B cell (primary cell): ENCODE results near the gene OR1E1.

Experiments
- EZH2 ChIP-seq: IDR thresholded peaks from 2 replicates; pipeline ENCODE4 v1.6.1; 2012; ENCODE audit warnings: borderline replicate concordance, low read depth, mild to moderate bottlenecking, moderate library complexity, low read length; ENCODE audit not compliant: insufficient read depth, poor library complexity, severe bottlenecking
- TF ChIP-seq, protein P1 (sequence below): fragments of 200-600 bp; IDR thresholded peaks from one replicate; pipeline ENCODE4 v1.8.0; 2022; ENCODE audit warnings: antibody characterized with exemption, mild to moderate bottlenecking

- TF ChIP-seq EZH2, result no peak
- TF ChIP-seq, protein P1, sequence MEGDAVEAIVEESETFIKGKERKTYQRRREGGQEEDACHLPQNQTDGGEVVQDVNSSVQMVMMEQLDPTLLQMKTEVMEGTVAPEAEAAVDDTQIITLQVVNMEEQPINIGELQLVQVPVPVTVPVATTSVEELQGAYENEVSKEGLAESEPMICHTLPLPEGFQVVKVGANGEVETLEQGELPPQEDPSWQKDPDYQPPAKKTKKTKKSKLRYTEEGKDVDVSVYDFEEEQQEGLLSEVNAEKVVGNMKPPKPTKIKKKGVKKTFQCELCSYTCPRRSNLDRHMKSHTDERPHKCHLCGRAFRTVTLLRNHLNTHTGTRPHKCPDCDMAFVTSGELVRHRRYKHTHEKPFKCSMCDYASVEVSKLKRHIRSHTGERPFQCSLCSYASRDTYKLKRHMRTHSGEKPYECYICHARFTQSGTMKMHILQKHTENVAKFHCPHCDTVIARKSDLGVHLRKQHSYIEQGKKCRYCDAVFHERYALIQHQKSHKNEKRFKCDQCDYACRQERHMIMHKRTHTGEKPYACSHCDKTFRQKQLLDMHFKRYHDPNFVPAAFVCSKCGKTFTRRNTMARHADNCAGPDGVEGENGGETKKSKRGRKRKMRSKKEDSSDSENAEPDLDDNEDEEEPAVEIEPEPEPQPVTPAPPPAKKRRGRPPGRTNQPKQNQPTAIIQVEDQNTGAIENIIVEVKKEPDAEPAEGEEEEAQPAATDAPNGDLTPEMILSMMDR, result no peak
Measured at GRCh38 chr17:3440451-3440850, 42.2 kb upstream of the OR1E1 start.
